K562 (cell line): Measurements from ENCODE around the gene RNASEH2A. TPM values are rescaled to one million over a fixed set of nuclear protein-coding genes. Genes with fewer than 3 reads are reported as not detected.

Source experiments
- DACH1 ChIP-seq: fragments of 450-650 bp; IDR thresholded peaks from 2 replicates; pipeline ENCODE4 v1.6.1; 2018; ENCODE audit not compliant: partially characterized antibody
- ESRRA ChIP-seq: fragments of 450-650 bp; IDR thresholded peaks from 2 replicates; pipeline ENCODE4 v1.6.1; 2014; ENCODE audit warnings: low read depth, mild to moderate bottlenecking, moderate library complexity, borderline replicate concordance
- FOXA1 ChIP-seq: fragments of 450-650 bp; IDR thresholded peaks from 2 replicates; pipeline ENCODE4 v1.6.1; 2016; ENCODE audit warnings: mild to moderate bottlenecking, borderline replicate concordance
- FOXK2 ChIP-seq, 2 experiments: fragments of 450-650 bp; IDR thresholded peaks in 1 of 2; conservative IDR thresholded peaks in 1 of 2; 2 replicates each; pipeline ENCODE4 v1.6.1; 2016; ENCODE audit warnings: low read depth in 2 of 2, mild to moderate bottlenecking in 1 of 2
- HOXB6 ChIP-seq: fragments of 250-450 bp; sonication (Bioruptor Pico); IDR thresholded peaks from 2 replicates; pipeline ENCODE4 v1.5.1; 2022; ENCODE audit warnings: mild to moderate bottlenecking, borderline replicate concordance
- MAFF ChIP-seq: IDR thresholded peaks from 2 replicates; pipeline ENCODE4 v1.6.1; 2012; ENCODE audit warnings: low read length, improper control_type of control experiment
- MCM5 ChIP-seq: fragments of 450-650 bp; IDR thresholded peaks from 2 replicates; pipeline ENCODE4 v1.6.1; 2016; ENCODE audit warnings: low read depth
- NCOA2 ChIP-seq, 2 experiments: fragments of 450-650 bp; IDR thresholded peaks; 2 replicates each; pipeline ENCODE4 v1.6.1; 2018; ENCODE audit warnings: mild to moderate bottlenecking in 2 of 2, moderate library complexity in 1 of 2; ENCODE audit not compliant: partially characterized antibody in 2 of 2
- NFYB ChIP-seq: IDR thresholded peaks from 2 replicates; pipeline ENCODE4 v1.6.1; 2011; ENCODE audit warnings: mild to moderate bottlenecking, moderate library complexity; ENCODE audit not compliant: insufficient read length; ENCODE audit errors: extremely low read depth
- NUFIP1 ChIP-seq: fragments of 450-650 bp; IDR thresholded peaks from 2 replicates; pipeline ENCODE4 v1.6.1; 2018; ENCODE audit not compliant: partially characterized antibody
- RB1 ChIP-seq: fragments of 450-650 bp; IDR thresholded peaks from 2 replicates; pipeline ENCODE4 v1.6.1; 2017; ENCODE audit warnings: low read depth, mild to moderate bottlenecking
- RBM25 ChIP-seq: fragments of 200-400 bp; formaldehyde crosslinking; IDR thresholded peaks from 2 replicates; pipeline ENCODE4 v1.6.1; 2018; ENCODE audit warnings: low read length, low read depth, moderate library complexity; ENCODE audit not compliant: severe bottlenecking
- SMARCA4 ChIP-seq: fragments of 450-650 bp; IDR thresholded peaks from 2 replicates; pipeline ENCODE4 v1.6.1; 2016
- THRB ChIP-seq: fragments of 450-650 bp; formaldehyde crosslinking; conservative IDR thresholded peaks from 2 replicates; pipeline ENCODE4 v1.4.0; 2022; ENCODE audit warnings: mild to moderate bottlenecking, missing genetic modification characterization
- U2AF2 ChIP-seq: fragments of 200-400 bp; formaldehyde crosslinking; optimal IDR thresholded peaks from 2 replicates; pipeline ENCODE3; 2017; ENCODE audit warnings: low read depth, mild to moderate bottlenecking, low read length
- ZBTB1 ChIP-seq: sonication (generic); formaldehyde crosslinking; IDR thresholded peaks from 2 replicates; pipeline ENCODE4 v1.8.1; 2023; ENCODE audit warnings: missing genetic modification reagents, low read depth, mild to moderate bottlenecking, borderline replicate concordance
- ZEB2 ChIP-seq: fragments of 450-650 bp; IDR thresholded peaks from 2 replicates; pipeline ENCODE4 v1.6.1; 2016
- ZFP30 ChIP-seq: fragments of 250-450 bp; sonication (Bioruptor Pico); IDR thresholded peaks from 2 replicates; pipeline ENCODE4 v1.8.0; 2022; ENCODE audit warnings: moderate library complexity, mild to moderate bottlenecking, inconsistent platforms, borderline replicate concordance
- ZNF311 ChIP-seq: fragments of 250-450 bp; sonication (Bioruptor Pico); IDR thresholded peaks from 2 replicates; pipeline ENCODE4 v1.4.0; 2020; ENCODE audit warnings: mild to moderate bottlenecking, moderate library complexity
- ZNF408 ChIP-seq: fragments of 250-450 bp; sonication (Bioruptor Pico); IDR thresholded peaks from 2 replicates; pipeline ENCODE4 v1.4.0; 2020; ENCODE audit warnings: low read depth, mild to moderate bottlenecking, moderate library complexity
- ZNF644 ChIP-seq: fragments of 200-800 bp; sonication (Bioruptor generic); IDR thresholded peaks from 2 replicates; pipeline ENCODE4 v1.6.1; 2016; ENCODE audit warnings: low read depth, missing genetic modification characterization, missing compliant biosample characterization
- ZNF655 ChIP-seq: fragments of 250-450 bp; sonication (Bioruptor Pico); IDR thresholded peaks from 2 replicates; pipeline ENCODE4 v1.5.0; 2021
- ZZZ3 ChIP-seq: fragments of 450-650 bp; IDR thresholded peaks from 2 replicates; pipeline ENCODE4 v1.6.1; 2016; ENCODE audit warnings: antibody characterized with exemption, mild to moderate bottlenecking, moderate library complexity
- polyA plus RNA-seq, 8 experiments: library from polyadenylated mRNA; depleted of rRNA in 4 of 8; stranded (reverse) in 5 of 8; unstranded in 3 of 8; fragments of >200 nt; fragmentation: Nextera tagmentation in 2 of 8; fragmentation: Illumina TruSeq in 1 of 8; extraction: Ambion mirVana in 2 of 8; extraction: Trizol in 1 of 8; gene quantifications; 2 replicates each; pipeline versions ENCODE4 v1.2.1 to v1.2.3, GENCODE V29; 2011 to 2014; ENCODE audit warnings: inconsistent platforms in 1 of 8, missing spikeins in 1 of 8
- total RNA-seq, 7 experiments: library from RNA; depleted of rRNA in 6 of 7; stranded (reverse); fragments of >200 nt in 6 of 7; fragmentation: Illumina TruSeq in 2 of 7; extraction: Trizol in 2 of 7; gene quantifications; 2 replicates each; pipeline versions ENCODE4 v1.2.1 to v1.2.3, GENCODE V29; 2011 to 2021; ENCODE audit warnings: low replicate concordance in 1 of 7
- TF ChIP-seq, protein P1 (sequence below): fragments of 200-400 bp; formaldehyde crosslinking; IDR thresholded peaks from 2 replicates; pipeline ENCODE4 v1.6.1; 2017; ENCODE audit warnings: mild to moderate bottlenecking, low read depth, low read length, moderate library complexity
- TF ChIP-seq, protein P2 (sequence below): fragments of 450-650 bp; formaldehyde crosslinking; IDR thresholded peaks from 2 replicates; pipeline ENCODE4 v1.4.0; 2020; ENCODE audit warnings: mild to moderate bottlenecking, moderate library complexity

RNASEH2A gene
- total and polyA plus RNA-seq, 9 of the 15 experiments (the other 6 are each of a cell fraction or from before 2014, with no cell fraction given), result 22.3 to 78.0 (median 61.7) TPM

- TF ChIP-seq FOXK2 (conservative IDR thresholded peaks at IDR 0.05 in 1 of 2, IDR thresholded peaks at IDR 0.05 in 1 of 2; ENCODE audit: low read depth in 2 of 2) (peak; percentile 76 to 82), SMARCA4 (peak; percentile 95), ZNF408 (CRISPR knock-in tag) (no peak), THRB (CRISPR knock-in tag) (0 out of 2 replicates have a peak, but pooled peaks have one; percentile 11), FOXA1 (no peak), NUFIP1 (peak; percentile 81), ZNF644 (peak; percentile 60), RBM25 (no peak), RB1 (no peak), ZFP30 (CRISPR knock-in tag) (no peak), ZNF311 (no peak), MAFF (peak; percentile 14; the same call in 1 of the 2 replicates), ESRRA (no peak), HOXB6 (CRISPR knock-in tag) (no peak), MCM5 (no peak), DACH1 (no peak), ZZZ3 (no peak), NFYB (no peak), U2AF2 (no peak), ZEB2 (peak; percentile 62; the same call in 1 of the 2 replicates), ZBTB1 (CRISPR knock-in tag) (no peak), NCOA2 (IDR thresholded peaks at IDR 0.05; ENCODE audit: partially characterized antibody in 2 of 2) (no peak), ZNF655 (no peak)
- TF ChIP-seq, protein P1, sequence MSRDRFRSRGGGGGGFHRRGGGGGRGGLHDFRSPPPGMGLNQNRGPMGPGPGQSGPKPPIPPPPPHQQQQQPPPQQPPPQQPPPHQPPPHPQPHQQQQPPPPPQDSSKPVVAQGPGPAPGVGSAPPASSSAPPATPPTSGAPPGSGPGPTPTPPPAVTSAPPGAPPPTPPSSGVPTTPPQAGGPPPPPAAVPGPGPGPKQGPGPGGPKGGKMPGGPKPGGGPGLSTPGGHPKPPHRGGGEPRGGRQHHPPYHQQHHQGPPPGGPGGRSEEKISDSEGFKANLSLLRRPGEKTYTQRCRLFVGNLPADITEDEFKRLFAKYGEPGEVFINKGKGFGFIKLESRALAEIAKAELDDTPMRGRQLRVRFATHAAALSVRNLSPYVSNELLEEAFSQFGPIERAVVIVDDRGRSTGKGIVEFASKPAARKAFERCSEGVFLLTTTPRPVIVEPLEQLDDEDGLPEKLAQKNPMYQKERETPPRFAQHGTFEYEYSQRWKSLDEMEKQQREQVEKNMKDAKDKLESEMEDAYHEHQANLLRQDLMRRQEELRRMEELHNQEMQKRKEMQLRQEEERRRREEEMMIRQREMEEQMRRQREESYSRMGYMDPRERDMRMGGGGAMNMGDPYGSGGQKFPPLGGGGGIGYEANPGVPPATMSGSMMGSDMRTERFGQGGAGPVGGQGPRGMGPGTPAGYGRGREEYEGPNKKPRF, result no peak
- TF ChIP-seq, protein P2, sequence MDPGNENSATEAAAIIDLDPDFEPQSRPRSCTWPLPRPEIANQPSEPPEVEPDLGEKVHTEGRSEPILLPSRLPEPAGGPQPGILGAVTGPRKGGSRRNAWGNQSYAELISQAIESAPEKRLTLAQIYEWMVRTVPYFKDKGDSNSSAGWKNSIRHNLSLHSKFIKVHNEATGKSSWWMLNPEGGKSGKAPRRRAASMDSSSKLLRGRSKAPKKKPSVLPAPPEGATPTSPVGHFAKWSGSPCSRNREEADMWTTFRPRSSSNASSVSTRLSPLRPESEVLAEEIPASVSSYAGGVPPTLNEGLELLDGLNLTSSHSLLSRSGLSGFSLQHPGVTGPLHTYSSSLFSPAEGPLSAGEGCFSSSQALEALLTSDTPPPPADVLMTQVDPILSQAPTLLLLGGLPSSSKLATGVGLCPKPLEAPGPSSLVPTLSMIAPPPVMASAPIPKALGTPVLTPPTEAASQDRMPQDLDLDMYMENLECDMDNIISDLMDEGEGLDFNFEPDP (CRISPR knock-in tag), result no peak
Observed at GRCh38 chr19:12784394-12784870, 22.0 kb upstream of the RNASEH2A start (continued).
